ENCODE measurements around the gene CLEC4F. TPM values are rescaled to one million over a fixed set of nuclear protein-coding genes. Genes with fewer than 3 reads are reported as not detected.

The CLEC4F gene
- total and polyA plus RNA-seq, 10 donors = 0.64 to 4.8 (median 2.6) TPM; not detected in 1

DNA sequence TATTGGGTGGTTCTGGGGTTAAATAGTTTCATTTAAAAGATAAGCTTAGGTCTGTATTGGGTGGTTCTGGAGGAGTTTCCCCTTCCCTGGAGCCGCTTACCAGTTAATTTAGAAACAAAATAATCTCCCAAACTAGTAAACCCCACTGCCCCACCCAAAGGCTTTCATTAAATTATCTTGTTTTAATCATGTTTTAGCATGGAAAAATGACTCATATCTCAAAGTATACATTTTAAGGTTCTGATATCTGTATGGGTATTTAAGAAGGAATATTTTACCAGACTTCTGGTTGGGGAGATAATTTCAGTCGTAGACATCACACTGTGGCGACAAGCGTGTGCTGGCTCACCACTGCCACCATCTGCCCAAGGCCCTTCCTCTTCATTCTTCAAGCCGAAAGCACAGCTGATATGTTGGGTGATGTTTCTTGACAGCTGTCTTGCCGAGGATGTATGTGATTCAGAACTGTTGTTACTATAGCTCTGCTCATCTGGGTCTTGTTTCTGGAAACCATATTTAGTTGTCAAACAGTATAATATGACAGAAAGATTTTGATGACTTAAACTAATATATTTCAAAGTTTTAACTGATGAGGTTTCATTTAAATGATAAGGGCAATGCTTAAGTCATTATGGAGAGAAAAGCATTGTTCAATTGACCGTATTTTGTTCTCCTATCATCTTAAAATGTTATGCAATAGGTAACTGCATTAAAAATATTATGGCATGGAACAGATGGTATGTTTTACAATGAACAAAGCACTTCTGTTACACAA, 35.1 kb downstream of the CLEC4F start:
- H3K36me3 ChIP-seq = no peaks in the 10 kb centered on the region
- no peaks in the 10 kb centered on the region for H3K9me3 ChIP-seq
- WGBS, 5 donors = 20 to 27% (median 23%) methylated on average over 7 of the region's 7 CpGs
- H3K4me3 ChIP-seq = no peak overlapping the region
- H3K4me1 ChIP-seq = peaks cover 3 to 13% (median 11%) of the 10 kb centered on the region in 6 donors
- H3K27ac ChIP-seq = no peak overlapping the region
- TF ChIP-seq POLR2A (IDR thresholded peaks at IDR 0.05) (no peak), POLR2AphosphoS5 (IDR thresholded peaks at IDR 0.05) (no peak)
- TF ChIP-seq, protein P1, sequence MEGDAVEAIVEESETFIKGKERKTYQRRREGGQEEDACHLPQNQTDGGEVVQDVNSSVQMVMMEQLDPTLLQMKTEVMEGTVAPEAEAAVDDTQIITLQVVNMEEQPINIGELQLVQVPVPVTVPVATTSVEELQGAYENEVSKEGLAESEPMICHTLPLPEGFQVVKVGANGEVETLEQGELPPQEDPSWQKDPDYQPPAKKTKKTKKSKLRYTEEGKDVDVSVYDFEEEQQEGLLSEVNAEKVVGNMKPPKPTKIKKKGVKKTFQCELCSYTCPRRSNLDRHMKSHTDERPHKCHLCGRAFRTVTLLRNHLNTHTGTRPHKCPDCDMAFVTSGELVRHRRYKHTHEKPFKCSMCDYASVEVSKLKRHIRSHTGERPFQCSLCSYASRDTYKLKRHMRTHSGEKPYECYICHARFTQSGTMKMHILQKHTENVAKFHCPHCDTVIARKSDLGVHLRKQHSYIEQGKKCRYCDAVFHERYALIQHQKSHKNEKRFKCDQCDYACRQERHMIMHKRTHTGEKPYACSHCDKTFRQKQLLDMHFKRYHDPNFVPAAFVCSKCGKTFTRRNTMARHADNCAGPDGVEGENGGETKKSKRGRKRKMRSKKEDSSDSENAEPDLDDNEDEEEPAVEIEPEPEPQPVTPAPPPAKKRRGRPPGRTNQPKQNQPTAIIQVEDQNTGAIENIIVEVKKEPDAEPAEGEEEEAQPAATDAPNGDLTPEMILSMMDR (IDR thresholded peaks at IDR 0.05 in 8 of 11, conservative IDR thresholded peaks at IDR 0.05 in 3 of 11) = peak in 4 of 11 experiments; percentile 22 to 37 (median 27)
- intact Hi-C loops (cut with DNase I; ENCODE audit: low total_unique reads) = no loop called here
- DNase-seq = no peak
- H3K27me3 ChIP-seq (replicated peaks in 1 of 7) = peaks cover 0 to 66% (median 22%) of the 10 kb centered on the region in 7 donors

DNA sequence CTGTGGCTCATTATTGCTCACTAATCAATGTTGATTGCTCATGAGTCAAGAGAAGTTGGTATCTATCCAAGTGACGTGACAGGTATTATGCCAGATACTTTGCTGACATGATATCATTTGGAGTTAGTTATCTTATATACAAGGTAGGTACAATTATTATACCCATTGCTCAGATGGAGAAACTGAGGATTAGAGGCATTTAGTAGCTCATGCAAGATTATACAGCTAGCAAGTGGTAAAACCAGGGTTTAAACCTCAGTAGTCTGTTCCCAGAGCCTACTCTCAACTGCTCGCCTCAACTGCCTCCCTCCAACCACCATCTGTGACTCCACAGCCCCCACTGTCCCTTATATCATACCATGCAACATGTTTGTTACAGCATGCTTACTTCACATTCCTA, 36.1 kb downstream of the CLEC4F start:
- H3K4me1 ChIP-seq = peaks cover 0 to 3% (median 1%) of the 10 kb centered on the region in 6 donors
- no peak overlapping the region for H3K27ac ChIP-seq
- intact Hi-C loops (cut with DNase I; ENCODE audit: low total_unique reads) = no loop called here
- H3K9me3 ChIP-seq = no peaks in the 10 kb centered on the region
- no peak for DNase-seq
- 85 to 99% (median 91%) methylated on average over 2 of the region's 2 CpGs for WGBS, 5 donors
- TF ChIP-seq POLR2AphosphoS5 (IDR thresholded peaks at IDR 0.05) (no peak), POLR2A (IDR thresholded peaks at IDR 0.05) (no peak)
- TF ChIP-seq, protein P1 (IDR thresholded peaks at IDR 0.05 in 8 of 11, conservative IDR thresholded peaks at IDR 0.05 in 3 of 11) = no peak
- peaks cover 0 to 57% (median 12%) of the 10 kb centered on the region in 7 donors for H3K27me3 ChIP-seq (replicated peaks in 1 of 7)
- no peaks in the 10 kb centered on the region for H3K36me3 ChIP-seq
- no peak overlapping the region for H3K4me3 ChIP-seq

DNA sequence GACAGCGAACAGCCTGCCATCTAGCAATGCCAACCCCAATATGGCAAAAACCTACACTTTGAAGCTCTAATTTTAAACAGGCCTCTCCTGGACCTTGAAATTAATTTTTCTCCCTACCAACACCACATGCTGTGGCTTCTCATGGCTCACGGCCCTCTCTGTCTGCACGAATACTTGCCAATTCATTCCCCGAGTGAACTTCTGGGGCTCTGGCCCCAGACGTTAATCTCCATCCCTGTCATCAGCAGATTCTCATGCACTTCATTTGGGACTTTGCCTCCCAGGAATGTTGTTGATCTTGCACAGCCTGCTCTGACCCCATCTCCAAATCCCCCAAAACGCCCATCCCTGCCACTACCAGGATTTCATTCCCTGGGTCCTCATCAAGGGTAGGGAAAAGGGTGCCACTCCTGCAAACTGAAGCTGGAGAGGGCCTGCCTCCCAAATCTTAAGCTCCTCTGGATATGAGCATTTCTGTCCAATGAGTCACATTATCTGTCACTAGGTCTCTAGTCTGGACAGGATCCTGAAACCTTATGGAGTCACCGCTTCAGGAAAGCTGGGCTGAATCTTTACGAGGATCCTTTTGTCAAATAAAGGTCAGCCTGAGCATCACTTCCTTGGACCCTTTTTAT, 40.4 kb downstream of the CLEC4F start:
- TF ChIP-seq POLR2AphosphoS5 (IDR thresholded peaks at IDR 0.05) (no peak), POLR2A (IDR thresholded peaks at IDR 0.05) (no peak)
- TF ChIP-seq, protein P1 (IDR thresholded peaks at IDR 0.05 in 8 of 11, conservative IDR thresholded peaks at IDR 0.05 in 3 of 11) = no peak
- no peak for DNase-seq
- Histone ChIP-seq H3K9me3 (no peaks in the 10 kb centered on the region), H3K27ac (no peak overlapping the region), H3K4me3 (no peak overlapping the region), H3K4me1 (no peaks in the 10 kb centered on the region), H3K27me3 (replicated peaks in 1 of 7) (peaks cover 0 to 38% (median 3%) of the 10 kb centered on the region in 7 donors), H3K36me3 (no peaks in the 10 kb centered on the region)
- intact Hi-C loops (cut with DNase I; ENCODE audit: low total_unique reads) = no loop called here
- WGBS, 5 donors = 71 to 85% (median 83%) methylated on average over 8 of the region's 8 CpGs

DNA sequence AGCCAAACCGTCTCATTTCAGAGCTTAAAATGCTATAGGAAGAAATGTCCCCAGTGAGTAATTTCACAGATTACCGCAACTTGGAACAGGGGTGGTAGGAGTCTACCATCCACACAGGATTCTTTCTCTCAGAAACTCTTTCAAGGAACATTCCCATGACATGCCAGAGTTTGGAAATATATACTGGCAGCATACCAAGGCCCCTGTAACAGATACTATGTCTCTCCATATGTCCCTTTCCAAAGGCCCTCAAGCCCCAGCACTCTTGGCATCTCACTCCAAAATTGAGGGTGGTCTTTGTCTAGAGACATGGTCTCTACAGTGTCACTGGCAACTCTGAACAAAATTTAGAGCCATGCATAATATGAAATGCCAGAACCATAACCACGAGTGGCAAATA, 40.9 kb downstream of the CLEC4F start:
- TF ChIP-seq, protein P1 (IDR thresholded peaks at IDR 0.05 in 8 of 11, conservative IDR thresholded peaks at IDR 0.05 in 3 of 11) = no peak
- TF ChIP-seq POLR2A (IDR thresholded peaks at IDR 0.05) (no peak), POLR2AphosphoS5 (IDR thresholded peaks at IDR 0.05) (no peak)
- intact Hi-C loops (cut with DNase I; ENCODE audit: low total_unique reads) = no loop called here
- no peak for DNase-seq
- Histone ChIP-seq H3K4me1 (no peaks in the 10 kb centered on the region), H3K36me3 (no peaks in the 10 kb centered on the region), H3K4me3 (no peak overlapping the region), H3K27me3 (replicated peaks in 1 of 7) (peaks cover 0 to 43% (median 3%) of the 10 kb centered on the region in 7 donors), H3K27ac (no peak overlapping the region), H3K9me3 (no peaks in the 10 kb centered on the region)
- WGBS, 5 donors = 62 to 78% (median 71%) methylated on average over 3 of the region's 3 CpGs
